Measurements from ENCODE around the gene MRPS34.

DNA sequence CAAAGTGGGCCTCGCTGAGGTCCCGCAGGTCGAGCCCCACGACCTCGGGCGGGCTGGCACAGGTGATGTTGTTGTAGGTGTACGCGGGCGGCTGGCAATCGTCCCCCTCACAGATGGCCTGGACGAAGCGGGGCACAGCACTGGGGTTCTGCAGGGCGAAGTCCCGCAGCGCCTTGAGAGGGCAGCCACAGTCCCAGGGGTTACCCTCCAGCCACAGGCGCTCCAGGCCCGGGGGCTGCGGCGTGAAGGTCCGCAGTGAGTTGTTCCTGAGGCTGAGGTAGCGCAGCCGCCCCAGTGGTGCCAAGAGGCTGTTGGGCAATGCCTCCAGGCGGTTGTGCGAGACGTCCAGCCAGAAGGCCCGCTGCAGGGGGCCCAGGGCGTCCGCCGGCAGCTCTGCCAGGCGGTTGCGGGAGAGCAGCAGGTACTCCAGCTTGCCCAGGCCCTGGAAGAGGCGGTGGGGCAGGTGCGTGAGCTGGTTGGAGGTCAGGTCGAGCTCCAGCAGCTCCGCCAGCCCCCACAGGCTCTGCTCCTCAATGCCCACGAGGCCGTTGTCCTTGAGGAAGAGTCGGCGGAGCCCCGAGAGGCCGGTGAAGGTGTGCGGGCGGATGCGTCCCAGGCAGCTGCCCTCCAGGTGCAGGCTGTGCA, 17.8 kb upstream of the MRPS34 start:
- no peak for TF ChIP-seq POLR2A (IDR thresholded peaks at IDR 0.05)
- TF ChIP-seq, protein P1, sequence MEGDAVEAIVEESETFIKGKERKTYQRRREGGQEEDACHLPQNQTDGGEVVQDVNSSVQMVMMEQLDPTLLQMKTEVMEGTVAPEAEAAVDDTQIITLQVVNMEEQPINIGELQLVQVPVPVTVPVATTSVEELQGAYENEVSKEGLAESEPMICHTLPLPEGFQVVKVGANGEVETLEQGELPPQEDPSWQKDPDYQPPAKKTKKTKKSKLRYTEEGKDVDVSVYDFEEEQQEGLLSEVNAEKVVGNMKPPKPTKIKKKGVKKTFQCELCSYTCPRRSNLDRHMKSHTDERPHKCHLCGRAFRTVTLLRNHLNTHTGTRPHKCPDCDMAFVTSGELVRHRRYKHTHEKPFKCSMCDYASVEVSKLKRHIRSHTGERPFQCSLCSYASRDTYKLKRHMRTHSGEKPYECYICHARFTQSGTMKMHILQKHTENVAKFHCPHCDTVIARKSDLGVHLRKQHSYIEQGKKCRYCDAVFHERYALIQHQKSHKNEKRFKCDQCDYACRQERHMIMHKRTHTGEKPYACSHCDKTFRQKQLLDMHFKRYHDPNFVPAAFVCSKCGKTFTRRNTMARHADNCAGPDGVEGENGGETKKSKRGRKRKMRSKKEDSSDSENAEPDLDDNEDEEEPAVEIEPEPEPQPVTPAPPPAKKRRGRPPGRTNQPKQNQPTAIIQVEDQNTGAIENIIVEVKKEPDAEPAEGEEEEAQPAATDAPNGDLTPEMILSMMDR (IDR thresholded peaks at IDR 0.05) = no peak
- TF ChIP-seq POLR2AphosphoS5 (IDR thresholded peaks at IDR 0.05) = no peak
- TF ChIP-seq EP300 (IDR thresholded peaks at IDR 0.05; ENCODE audit: low read depth) = no peak

All from transverse colon (tissue), 4 donors.